Hematopoietic multipotent progenitor cell treated with erythropoietin and hydrocortisone succinate and interleukin-3 and kit ligand, for 6 days (in vitro differentiated cells): ENCODE measurements around the gene MEIS2.

ENCODE experiments used
- DNase-seq: peaks from one replicate; pipeline ENCODE4 v3.0.0-alpha.2; 2015

Gene MEIS2

DNA sequence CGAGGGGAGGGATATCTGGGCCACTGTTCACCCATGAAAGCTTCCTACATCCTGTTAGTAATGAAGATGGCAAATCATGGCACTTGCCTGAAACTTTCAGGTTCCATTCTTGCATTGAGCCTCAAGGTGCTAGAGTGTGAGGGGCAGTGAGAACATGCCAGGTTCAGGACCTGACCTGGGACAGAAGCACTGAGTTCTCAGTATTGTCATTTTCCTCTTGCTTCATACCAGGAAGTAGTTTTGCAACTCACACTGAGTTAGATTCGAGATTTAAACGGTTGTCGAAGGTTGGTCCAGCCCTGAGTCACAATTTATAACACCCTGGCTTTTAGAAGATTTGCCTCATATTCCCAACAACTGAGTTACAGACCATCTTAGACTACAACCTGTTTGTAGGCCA is 11.8 kb upstream of the MEIS2 start:
- DNase-seq, result no peak

DNA sequence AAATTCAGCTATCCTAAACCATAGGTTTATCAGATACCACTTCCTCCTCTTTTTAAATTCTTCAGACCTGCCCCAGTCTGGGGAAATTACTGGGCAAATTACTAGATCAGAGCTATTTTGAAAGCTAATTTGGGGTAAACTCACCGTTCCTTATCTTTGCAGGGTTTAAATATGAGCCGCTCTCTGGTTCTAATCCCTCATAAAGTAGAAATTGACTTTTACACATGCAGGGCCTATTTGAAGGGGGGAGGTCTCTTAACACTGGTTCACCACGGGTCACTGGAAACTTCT is 11.0 kb upstream of the MEIS2 start:
- DNase-seq, result no peak

DNA sequence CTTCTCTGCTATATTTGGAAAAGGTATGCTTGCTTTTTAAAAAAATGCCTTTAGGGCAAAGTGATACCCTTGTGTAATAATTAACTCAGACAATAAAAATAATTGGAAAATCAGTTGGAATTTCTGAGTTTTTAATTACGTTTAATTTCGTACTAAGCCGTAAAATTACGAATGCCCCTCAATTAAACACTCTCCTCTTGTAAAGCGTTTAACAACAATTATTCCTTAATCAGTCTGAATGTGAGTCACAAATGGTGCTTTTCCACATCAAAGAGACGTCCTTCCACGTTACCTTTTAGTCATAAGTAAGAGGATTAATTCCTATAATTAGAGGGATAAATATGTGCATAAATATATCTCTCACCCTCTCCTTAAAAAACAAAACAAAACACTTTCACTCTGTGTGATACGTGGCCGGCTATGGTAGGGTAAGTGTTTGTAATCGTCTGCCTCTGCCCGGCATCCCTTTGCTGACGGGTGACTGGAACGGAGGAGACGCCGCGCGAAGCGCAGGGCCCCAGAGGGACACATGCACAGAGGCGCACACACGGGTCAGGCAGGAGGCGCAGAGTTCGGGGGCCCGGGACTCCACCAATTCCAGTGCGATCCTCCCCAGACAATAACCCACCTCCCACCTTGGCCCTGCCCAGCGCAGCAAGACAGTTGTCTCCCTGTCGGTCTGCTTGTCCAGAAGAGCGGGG is 9.7 kb upstream of the MEIS2 start:
- DNase-seq, result no peak

DNA sequence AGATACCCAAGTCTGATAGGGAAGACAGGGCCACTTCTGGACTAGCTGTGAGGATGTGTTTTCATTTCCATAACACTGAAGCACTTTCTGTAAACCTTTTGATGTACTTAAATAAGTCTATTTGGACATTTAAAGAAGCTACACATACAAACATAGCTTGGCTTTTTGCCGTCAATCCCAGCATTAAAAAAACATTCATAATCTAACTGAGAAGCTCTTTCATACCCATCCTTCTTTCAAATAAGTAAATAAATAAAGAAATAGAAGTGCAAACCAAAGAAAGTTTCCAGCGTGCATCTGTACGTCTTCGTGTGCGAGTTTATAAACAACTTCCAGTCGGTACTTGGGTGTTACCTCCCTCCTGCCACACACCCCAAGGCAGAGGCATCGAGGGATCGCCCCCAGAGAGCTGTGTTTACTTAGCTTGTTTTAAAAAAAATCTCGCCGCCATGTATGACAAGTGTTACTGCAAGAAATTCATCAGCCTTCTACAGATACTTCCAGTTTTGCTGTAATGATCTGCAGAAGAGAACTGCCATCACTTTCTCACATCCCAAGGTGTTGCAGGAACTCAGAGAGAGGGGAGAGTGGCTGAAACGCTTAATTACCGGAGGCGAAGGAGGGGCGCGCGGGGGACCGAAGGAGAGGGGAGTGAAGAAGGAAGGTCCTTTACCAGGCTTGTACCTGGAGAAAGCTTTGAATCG is 9.0 kb upstream of the MEIS2 start:
- DNase-seq, result no peak

DNA sequence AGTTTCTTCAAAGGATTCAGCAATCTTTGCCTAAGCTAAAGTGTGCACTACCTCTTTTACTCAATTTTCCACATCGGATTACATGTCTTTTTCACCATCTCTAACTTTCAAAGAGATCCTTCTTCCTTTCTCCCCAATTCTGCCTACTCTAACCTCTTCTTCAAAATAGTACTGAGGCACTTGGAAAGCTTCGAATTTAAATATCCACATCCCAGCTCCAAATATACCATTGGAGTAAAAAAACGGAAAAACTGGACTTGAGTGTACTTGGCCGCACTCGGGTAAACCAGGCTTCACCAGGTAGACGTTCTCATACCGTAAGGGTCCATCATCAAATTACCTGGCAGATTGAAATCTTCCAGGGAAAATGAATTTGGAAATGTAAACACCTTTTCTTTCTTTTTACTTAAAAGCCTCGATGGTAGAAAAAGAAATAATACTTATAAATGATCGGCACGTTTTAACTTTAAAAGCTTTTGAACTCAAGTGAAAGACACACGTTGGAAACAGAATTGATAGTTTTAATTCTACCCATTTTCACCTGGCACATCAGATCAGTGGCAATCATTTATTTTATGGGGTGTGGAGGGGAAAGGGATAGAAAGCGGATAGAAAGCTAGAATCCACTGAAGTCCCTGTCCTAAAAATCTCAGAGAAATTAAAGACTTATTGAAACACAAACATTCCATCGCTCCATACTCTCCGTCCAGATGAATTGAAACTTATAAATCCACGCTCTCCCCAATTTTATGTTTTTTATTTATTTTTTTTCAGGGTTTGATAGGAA is 8.2 kb upstream of the MEIS2 start:
- DNase-seq, result no peak

DNA sequence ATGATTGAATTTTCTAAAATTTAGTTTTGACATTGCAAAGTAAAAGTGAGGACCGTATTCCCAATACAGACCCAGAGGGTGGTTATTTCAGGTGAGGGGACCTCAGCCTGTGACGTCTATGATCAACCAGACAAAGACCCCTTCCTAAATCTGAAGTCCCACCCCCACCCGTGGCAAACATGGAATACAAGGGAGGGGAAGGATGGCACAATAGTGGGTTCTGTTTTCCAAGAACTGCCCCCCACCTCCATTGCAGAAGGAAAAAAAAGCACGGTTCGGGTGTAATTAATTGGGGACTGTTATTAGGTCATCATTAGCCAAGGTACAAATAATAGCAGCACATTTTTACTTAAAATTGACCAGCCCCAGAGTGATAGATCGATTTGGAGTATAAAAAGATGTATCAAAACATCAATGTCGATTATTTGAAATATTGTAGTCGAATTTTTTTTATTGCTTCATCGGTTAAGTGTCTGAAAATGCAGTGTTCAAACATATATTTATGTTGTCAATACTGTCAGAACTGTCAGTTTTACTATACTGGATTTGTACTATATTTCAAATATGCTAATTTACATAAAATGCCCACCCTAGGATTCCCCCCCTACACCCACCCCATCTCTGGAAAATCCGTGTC is 7.5 kb upstream of the MEIS2 start:
- DNase-seq, result no peak

DNA sequence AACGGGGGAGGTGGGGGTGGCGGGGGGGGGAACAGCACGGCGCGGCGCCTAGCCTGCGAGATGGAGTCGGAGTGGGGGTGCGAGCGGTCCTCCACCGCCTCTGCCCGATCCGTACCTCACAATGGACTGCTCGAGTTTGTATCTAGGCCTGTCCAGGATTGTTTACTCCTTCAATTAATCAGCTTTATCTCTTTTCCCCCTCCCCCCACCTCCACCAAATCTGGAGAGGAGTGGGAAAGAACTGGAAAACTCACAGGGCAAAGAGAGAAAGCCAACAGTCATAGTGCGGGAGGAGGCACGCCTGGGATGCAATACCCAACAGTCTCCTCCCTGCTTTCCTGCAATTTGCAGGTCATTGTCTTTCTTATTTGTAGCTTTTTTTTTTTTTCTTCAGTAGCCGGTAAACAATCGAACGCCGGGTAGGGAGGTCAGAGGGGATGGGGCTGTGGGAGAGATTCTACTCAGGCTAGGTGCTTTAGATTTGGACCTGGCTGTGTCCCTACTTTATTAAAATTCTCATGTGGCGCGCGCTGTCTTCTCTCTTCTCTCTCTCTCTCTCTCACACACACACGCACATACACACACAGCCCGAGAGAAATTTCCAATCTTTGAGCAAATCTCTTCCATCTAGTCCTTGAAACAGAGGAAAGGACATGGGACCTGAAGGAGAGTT is 6.9 kb upstream of the MEIS2 start:
- DNase-seq, result no peak

DNA sequence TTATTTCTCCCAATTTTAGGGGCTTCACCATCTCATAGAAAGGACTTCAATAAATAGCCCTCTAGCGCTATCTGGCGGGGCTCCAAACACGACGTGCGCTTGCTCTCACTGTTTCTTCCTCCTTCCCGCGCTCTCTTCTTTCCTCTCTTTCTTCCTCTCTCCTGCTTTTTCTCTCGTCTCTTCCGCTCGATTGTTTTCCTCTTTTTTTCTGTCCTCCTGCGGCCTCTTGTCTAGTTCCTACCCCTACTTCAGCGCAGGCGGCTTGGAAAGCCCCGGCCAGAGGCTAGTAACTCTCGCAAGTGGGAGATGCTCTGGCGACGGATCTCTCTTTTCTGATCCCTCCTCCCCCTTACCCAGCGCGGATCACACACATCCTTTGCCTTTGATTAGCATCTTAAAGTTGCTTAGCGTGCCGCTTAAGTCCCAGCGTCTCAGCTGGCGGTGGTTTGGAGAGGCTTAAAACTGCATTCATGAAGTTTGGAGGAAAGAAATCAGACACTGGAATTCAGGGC is 6.2 kb upstream of the MEIS2 start:
- DNase-seq, result peak; percentile 68

DNA sequence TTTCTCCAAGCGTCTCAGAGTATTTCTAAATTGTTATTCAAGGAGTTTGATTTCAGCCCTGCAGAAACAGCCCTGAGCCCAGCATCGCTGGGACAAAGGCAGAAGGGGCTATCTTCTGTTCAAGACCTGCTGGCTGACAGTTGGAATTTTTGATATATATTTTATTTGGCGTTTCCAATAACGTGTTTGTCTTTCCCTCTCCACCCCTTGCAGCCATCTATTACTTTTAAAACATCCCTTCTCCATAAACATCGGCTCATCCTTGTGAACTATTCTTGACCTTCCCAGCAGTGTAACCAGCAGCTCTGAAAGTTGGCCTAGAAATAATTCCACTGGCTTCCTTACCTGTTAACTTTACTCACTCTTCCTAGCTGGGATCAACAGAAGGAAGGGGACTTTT is 5.5 kb upstream of the MEIS2 start:
- no peak for DNase-seq

DNA sequence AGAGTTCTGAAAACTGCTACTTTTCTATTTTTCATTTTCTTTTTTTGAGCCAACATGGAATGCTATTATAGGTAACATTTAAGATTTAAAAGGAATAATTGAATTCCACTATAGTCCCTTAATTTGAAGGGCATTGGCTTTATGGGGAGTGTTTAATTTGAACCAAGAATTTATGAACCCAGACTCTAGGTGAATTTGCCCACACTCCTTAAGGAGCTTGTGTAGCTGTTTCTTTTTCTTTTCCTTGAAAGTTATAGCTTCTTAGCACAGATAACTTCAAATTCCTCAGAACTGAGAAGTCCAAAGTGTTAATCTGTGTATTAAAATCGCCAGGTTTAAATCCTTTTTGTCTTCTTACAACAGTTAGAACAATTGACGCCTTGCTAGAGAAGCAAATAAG is 4.7 kb upstream of the MEIS2 start:
- DNase-seq, result no peak

DNA sequence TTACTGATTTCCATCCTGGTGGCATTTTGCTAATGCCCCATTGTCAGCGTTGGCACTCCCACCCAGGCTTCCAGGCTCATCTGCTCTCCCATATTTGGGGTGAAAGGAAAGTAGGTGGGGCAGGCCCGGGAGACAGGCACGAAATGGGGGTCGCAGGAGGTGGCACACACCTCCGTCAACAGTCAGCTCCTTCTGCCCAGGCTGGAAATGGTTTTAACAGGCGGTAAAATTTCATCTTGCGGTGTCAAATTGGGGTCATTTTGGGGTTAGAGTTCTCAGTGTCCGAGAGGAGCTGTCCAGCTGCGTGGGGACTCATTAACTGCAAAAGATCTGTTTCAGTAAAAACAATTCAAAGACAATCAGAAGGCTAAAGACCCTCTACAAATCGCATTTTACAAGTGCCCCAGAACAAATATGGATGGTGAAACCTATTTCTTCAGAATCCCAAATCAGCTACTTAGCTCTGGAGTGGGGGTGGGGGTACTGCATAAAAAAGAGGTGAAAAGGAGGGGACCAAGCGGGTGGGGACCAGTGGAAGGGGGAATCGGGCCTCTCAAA is 4.2 kb upstream of the MEIS2 start:
- DNase-seq, result no peak

DNA sequence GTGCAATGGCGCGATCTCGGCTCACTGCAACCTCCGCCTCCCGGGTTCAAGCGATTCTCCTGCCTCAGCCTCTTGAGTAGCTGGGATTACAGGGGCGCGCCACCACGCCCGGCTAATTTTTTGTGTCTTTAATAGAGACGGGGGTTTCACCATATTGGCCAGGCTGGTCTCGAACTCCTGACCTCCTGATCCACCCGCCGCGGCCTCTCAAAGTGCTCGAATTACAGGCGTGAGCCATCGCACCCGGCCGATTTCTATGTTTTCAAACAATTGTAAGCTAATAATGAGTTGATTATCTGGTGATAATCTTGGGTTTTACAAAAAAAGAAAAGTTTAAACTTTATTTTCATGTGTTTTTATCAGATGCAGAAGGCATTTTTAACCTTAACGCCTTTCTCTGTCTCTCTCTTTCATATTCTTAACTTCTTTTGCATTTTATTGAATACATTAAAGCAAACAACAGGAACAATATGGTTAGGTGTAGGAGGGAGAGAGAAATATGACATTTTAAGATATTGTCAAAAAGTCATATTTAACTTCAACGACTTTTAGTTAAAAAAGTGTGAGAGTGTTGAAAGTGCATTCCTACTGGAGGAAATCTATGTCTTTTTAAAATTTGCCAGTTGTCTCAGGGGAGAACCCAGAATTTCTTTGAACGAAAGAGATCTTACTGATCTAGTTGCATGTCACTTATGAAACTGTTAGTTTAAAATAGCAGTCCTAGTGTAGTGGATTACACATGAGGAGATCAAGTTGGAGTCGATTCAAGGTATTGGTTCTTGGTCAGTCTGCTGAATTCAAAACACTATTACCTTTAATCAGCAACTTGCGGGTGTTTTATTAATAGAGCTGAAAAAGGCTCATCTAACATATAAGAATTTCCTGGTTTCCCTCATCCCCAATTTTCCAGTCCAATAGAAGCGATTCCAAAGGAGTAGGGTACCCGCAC is 3.4 kb upstream of the MEIS2 start:
- no peak for DNase-seq

DNA sequence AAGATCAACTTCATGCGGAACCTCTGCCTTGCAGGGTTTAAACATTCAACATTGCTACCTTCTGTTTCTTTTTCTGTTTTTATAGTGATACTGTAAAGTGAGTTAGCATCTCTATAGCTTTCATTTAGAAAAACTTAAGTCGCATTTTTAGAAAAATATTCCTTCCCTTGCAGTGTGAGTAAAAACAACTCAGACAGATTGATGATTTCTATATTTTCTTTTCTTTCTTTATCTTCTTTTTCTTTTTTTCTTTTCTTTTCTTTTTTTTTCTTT is 2.8 kb upstream of the MEIS2 start:
- no peak for DNase-seq

DNA sequence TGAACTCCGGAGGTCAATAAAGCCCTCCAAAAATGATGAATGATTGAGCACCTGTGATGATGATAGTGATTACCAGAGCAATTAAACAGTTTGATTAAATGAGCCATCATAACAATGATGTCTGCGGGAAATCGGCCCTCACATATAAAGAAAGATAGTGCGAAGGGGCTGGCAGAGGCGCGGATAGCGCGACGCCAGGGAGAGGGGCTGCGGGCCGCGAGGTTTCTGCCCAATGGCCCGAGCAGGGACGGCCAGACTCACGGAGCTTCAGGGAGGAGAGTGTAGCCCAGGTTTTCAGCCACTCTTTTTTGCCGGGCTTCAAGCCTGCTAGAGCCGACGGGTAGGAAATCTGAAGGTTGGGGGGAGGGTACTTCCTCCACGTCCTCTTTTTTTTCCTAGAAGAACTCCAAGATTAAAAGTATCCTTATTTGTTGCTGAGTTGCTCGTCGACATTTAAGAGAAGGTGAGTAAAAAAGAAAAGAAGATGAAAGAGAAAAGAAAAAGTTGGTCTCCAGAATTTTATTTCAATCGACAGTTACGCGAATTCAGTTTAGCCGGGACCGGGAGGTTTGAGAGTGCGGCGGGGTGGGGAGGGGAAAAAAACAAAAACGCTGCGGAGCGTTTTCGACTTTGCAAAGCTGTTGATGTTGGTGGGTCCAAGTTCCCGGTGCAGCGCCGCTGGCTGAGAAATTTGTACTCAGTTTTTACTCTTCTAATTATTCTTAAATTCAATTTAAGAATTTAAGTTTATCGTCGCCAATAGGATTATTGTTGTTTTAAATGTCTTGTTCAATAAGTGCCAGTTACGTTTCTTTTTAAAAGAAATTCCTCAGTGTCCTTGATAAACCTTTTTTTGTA is 2.2 kb upstream of the MEIS2 start:
- DNase-seq, result no peak

DNA sequence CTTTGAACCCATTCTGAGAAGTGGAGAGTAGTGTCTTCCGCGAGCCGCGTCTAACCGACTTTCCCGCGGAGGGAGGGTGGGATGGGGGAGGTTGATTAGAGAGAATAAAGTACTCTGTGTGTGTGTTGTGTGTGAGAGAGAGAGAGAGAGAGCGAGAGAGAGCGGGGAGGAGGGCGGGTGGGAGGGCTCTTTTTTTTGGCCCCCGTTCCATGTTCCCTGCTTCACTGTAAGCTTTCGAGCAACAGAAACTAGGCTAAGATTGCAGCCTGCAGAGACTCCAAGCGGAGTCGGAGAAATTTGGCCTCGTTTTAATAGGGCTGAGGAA is 1.6 kb upstream of the MEIS2 start:
- DNase-seq, result no peak

DNA sequence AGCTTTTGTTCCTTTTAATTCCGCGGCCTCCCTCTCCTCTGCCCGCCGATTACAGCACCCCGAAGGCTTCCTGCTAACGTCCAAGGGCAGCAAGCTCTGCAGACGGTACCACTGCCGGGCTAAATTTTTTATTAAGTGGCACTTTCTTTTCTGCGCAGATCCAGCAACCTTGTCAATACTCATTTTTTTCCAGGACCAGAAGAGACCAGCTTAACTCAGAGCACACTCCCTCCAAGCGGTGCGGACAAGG is 542 bp upstream of the MEIS2 start:
- peak; percentile 51 for DNase-seq

DNA sequence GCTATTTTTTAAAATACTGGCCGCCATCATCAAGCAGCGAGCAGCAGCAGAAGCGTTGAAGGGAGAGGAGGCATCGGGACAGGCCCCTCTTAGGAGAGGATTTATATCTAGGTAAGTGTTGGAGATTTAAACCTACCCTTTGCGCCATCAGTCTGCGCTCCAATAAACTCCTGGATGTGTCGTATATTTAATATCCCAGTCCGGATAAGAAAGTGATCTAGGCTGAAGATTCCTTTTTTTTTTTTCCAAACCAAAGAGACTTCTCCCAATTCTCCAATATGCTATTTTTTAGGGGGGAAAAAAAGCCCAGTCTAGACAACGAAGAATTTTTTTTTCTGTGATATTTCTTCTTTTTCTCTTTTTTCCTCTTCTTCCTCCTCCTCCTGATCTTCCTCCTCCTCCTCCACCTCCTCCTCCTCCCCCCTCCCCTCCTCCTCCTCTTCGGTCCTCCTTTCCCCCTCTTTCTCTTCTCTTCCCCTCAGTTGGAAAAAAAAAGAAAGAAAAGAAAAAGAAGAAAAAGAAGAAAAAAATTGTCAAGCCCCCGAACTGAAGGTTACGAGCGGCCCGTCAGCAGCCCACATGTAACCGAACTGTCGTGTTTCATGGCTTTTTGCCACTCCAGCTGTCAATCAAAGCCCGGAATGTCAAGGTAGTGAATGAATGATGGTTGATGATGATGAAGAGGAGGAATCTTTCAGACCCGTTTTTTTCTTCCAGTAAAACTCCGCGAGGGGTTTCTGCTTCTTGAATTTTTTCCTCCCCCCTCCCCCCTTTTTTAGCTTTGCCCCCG is 835 bp downstream of the MEIS2 start:
- peak; percentile 35 for DNase-seq

DNA sequence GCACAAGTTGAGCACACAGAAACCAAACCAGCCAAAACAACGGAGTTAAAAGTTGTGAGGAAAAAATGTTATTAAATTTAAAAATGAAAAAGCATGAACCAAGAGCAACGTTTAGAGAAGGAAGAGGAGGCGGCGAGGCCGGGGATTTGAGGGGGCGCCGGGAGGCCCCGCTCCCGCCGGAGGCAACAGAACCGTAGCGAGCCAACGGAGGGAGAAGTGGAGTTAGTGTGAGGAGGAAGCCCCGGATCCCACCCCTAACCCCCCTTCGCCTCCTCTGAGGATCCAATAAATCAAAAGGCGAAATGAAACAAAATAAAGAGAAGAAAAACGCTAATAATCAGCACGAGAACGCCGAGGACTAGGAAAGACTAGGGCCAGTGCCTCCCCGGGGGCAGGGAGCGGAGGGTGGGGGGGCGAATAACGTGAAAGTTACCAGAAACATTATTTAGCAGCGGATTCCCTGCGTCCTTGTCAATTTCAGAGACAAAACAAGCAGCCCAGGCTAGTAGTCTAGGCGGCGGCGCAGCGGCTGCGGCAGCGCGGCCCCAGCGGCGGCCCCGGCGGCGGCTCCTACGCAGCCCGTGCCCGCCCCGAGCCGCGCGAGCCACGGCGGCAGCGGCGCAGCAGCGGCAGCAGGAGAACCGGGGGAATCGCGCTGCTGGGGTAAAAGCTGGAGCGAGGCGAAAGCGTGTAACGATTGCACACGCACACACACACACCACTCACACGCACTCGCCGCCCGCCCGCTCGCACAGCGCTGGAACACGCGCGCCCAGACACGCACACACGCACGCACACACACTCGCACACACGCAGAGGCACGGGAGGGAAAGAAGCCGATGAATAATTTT is 1.7 kb downstream of the MEIS2 start:
- DNase-seq, result peak; percentile 41

DNA sequence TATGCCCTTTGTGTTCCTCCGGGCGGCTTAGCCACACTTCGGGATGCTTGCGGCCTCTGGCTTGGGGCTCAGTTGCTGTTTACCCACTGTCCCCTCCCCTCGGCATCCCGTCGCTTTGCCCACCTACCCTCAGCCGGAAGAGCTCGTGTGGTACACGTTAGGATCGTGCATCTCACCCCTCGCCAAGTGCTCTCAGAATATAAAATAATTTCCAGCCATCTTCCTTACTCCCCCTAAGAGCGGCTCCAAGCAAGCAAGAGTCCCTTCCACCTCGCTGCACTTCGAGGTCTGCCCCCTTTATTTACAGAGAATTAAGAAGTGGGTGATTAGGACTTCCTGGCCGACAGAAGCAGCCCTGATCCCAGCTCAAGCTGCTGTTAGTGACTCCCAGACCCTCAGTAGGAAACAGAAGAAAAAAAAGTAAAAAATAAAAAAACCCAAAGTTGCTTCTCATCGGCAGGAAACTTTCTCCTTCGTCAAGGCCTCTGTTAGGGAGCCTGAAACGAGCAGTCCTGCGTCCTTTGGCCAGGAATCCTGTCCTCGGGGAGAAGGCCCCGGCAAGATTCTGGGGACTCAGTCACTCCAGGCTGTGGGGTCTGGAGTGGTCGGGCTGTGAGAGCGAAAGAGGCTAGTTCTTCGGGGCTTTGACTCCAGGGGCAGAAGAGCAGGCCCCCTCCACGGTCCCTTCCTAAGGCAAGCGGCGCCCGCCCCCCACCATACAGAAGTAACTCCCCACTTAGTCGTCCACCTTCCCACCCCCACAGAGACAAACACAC is 3.0 kb downstream of the MEIS2 start:
- DNase-seq, result no peak
